ENCODE data around the gene CDC42BPG.

Gene CDC42BPG

GRCh38 chr11:64867748-64868462 is 23.5 kb upstream of the CDC42BPG start:
- DNase-seq (ENCODE audit: low read depth, low spot score) = no peak
- H3K27ac ChIP-seq = peak overlapping the region; percentile 82

GRCh38 chr11:64866173-64866491 is 21.7 kb upstream of the CDC42BPG start:
- peak overlapping the region; percentile 64 for H3K27ac ChIP-seq
- DNase-seq (ENCODE audit: low read depth, low spot score) = no peak

GRCh38 chr11:64865286-64866172 is 21.1 kb upstream of the CDC42BPG start:
- no peak for DNase-seq (ENCODE audit: low read depth, low spot score)

DNA sequence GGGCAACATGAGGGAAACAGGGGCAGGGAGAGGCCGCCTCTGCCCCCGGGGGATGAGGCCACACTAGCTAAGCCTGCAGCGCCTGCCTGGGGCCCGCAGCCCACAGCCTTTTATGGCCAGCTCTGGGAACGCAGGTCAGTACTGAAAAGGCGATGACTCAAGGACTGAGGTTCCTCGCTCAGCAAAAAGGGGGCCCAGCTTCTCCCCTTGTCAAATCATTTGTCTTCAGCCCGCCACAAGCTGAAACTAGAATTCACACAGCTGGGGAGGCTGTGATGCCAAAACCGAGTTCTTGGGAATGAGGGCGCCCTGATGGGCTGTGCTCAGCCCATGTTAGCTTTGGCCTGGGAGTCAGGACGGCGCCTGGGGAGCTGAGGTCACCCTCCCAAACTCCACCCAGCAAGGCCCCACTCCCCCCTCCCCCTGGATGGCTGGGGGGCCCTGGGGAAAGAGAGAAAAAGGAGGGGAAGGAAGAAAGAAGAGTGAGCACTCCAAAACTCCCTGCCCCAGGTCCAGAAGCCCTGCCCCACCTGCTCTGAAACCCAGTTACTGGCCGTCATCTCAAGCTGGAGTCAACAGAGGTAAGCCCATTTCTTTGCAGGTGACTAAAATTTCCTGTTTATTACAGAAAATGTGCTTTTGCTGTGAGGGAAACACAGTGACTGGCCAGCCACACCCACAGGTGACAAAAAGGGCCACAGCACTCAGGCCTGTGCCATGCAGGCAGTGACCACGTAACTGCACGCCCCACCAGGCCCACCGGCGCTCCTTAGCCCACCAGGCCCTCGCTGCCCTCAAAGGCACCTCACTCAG is 20.2 kb upstream of the CDC42BPG start:
- no peak for DNase-seq (ENCODE audit: low read depth, low spot score)
- peak overlapping the region; percentile 64 for H3K27ac ChIP-seq

More at GRCh38 chr11:64865286-64866172, 21.1 kb upstream of the CDC42BPG start:
- peak overlapping the region; percentile 64 for H3K27ac ChIP-seq

- DNase-seq (ENCODE audit: low read depth, low spot score) = no peak
- H3K27ac ChIP-seq = peak overlapping the region; percentile 64
Observed at GRCh38 chr11:64864135-64864472, 19.7 kb upstream of the CDC42BPG start.

DNA sequence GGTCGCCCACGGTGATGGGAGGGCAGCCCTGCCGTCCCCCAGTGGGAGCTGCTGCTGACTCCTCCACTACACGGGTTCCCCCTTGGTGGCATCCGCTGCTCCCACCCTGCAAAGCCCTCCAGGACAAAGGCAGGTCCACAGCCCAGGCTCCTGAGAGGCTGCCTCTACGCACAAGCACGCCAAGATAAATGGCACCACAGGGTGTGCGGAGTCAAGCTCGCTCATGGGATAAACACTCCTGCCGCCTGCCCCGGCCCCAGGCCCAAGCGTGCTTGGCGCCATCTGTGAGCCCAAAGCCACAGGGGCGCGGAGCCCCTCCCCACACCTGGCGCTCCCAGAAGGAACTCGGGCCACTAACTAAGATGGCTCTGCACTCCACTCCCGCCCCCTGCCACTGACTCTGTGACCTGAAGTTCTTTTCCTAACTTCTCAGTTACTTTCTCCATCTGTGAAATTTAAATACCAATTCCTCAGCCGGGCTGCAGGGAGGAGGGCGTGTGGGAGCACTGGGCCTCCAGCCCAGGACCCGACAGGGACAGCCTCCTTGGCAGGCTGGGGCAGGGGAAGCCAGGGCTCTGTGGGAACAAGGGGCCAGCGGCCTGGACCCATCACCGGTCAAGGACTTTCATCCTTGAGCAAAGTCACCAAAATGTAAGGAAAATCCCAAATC is 19.1 kb upstream of the CDC42BPG start:
- peak overlapping the region; percentile 64 for H3K27ac ChIP-seq
- DNase-seq (ENCODE audit: low read depth, low spot score) = no peak

DNA sequence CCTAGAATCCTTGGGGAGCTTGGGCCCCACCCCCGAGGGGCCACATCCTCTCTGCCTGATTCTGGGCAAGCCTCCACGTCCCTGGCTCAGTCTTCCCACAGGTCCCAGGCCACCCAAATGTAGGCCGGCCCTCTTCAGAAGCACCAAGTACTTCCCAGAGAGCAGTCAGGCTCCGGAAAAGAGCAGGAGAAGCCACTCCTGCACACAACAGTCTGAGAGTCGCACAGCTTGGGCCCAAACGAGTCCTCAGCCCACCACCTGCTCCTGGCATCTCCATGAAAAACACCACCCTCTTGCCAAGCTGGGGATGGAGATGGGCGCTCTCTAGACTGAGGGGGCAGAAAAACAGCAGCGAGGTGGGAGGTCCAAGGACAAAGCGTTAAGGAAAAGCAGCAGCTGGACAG is 18.5 kb upstream of the CDC42BPG start:
- peak overlapping the region; percentile 5 for H3K27ac ChIP-seq
- no peak for DNase-seq (ENCODE audit: low read depth, low spot score)

GRCh38 chr11:64861227-64861975 is 16.9 kb upstream of the CDC42BPG start:
- DNase-seq (ENCODE audit: low read depth, low spot score) = no peak
- H3K27ac ChIP-seq = no peak overlapping the region

DNA sequence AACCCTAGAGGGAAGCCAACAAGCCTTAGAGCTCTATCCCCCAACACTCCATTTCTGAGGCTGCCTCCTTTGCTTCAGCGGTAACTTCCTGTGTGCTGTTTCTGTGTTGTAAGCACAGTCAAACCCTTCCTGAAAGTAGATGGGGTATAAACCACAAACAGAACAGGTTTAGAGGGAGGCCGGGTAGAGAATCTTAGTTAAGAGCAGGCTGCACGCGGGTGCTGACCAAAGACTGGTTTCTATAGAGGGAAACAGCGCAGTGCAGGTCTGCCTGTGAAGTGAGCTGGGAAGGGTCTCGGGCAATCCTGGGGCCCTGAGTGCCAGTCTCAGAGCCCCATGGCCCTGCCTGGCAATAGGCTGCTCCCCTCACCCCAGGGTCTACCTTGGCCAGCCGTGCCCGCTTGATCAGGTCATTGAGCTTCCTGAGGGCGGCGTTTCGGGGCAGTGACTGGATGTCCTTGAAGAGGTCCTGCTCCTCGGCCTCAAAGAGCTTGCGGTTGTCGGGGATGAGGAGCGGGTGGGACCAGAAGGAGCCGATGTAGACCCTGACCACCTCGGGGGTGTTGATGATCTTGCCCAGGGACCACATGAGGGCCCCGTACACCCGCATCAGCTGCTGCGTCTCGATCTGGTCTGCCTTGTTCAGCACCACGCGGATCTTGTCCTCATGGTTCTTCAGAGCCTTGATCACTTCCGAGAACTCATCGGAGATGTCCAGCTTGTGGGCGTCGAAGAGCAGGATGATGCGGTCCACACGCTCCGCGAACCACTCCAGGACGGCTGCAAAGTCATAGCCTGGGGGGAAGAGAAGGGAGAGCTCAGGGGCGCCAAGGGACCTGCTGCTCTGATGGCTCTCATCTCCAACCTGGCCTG is 15.3 kb upstream of the CDC42BPG start:
- peak overlapping the region; percentile 91 for H3K27ac ChIP-seq
- DNase-seq (ENCODE audit: low read depth, low spot score) = no peak

GRCh38 chr11:64858467-64859263 is 14.2 kb upstream of the CDC42BPG start:
- no peak for DNase-seq (ENCODE audit: low read depth, low spot score)
- H3K27ac ChIP-seq = peak overlapping the region; percentile 91

- no peak for DNase-seq (ENCODE audit: low read depth, low spot score)
- peak overlapping the region; percentile 91 for H3K27ac ChIP-seq
Observed at GRCh38 chr11:64857485-64857884, 13.0 kb upstream of the CDC42BPG start.

GRCh38 chr11:64856382-64857227 is 12.2 kb upstream of the CDC42BPG start:
- H3K27ac ChIP-seq = peak overlapping the region; percentile 91
- DNase-seq (ENCODE audit: low read depth, low spot score) = no peak

DNA sequence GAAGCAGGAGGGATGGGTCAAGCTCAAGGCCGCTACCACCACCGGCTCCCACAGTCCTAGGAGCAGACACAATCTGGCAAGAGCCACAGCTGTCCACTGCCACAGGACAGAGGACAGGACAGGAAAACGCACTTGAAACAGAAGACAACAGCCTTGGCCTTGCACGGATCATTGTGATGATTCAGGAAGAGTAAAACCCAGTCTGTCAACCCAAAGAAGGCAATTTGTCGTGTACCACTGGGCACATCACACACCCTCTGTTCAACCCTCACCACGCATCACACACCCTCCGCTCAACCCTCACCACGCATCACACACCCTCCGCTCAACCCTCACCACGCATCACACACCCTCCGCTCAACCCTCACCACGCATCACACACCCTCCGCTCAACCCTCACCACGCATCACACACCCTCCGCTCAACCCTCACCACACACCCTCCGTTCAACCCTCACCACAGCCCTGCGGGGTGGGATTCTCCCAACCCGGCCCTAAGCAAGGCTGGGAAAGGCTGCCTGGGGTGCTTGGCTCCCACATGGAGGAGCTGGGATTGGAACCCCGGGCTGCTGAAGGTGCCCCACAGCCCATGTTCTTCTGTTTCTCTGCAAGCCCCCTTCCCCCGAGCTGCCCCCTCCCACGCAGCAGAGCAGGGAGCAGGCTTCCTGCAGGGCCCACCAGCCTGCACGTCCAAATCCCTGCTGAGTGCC is 11.3 kb upstream of the CDC42BPG start:
- peak overlapping the region; percentile 91 for H3K27ac ChIP-seq
- no peak for DNase-seq (ENCODE audit: low read depth, low spot score)

GRCh38 chr11:64854534-64855502 is 10.4 kb upstream of the CDC42BPG start:
- H3K27ac ChIP-seq = peak overlapping the region; percentile 91
- no peak for DNase-seq (ENCODE audit: low read depth, low spot score)

GRCh38 chr11:64854157-64854533 is 9.7 kb upstream of the CDC42BPG start:
- H3K27ac ChIP-seq = peak overlapping the region; percentile 91
- no peak for DNase-seq (ENCODE audit: low read depth, low spot score)
